Measurements from ENCODE around the gene ADAMTSL3. TPM values are rescaled to one million over a fixed set of nuclear protein-coding genes. Genes with fewer than 3 reads are reported as not detected.

Gene ADAMTSL3
- total RNA-seq, 1 experiment from 2014 or later = 0.07 TPM

DNA sequence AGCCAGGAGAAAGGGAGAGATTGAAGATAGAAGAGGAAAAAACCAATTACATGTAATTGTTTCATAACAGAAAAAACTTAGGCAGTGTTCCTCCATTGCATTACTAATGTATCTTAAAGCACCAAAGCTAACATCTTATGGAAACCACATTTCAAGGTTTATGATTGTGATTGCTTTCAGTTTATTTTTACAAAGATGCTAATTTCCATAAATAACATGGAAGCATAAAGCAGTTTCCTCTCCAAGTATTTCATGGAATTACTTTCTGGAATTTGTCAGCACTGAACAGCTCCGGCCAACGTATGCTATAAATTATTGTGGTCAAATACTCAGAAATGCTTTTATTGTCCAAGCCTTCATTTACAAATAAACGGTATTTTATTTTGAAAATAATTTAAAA lies 11.6 kb downstream of the ADAMTSL3 start:
- H3K4me3 Mint-ChIP-seq (ENCODE audit: unreplicated experiment) = no peak overlapping the region
- POLR2A ChIA-PET = no interaction called here
- BruUV-seq (replicated peaks) = no TSS peak
- no peaks in the 10 kb centered on the region for H3K9me3 Mint-ChIP-seq (ENCODE audit: unreplicated experiment)
- no peak for DNase-seq
- no peaks in the 10 kb centered on the region for H3K36me3 Mint-ChIP-seq (ENCODE audit: insufficient read depth, unreplicated experiment)
- peaks cover 14% of the 10 kb centered on the region for H3K27me3 Mint-ChIP-seq (ENCODE audit: insufficient read depth, unreplicated experiment)
- intact Hi-C loops (cut with micrococcal nuclease; ENCODE audit: unreplicated experiment) = no loop called here
- no peaks in the 10 kb centered on the region for H3K27me3 ChIP-seq (replicated peaks; ENCODE audit: control insufficient read depth, insufficient read depth, low read length)
- no peaks in the 10 kb centered on the region for H3K4me1 Mint-ChIP-seq (ENCODE audit: low read depth, unreplicated experiment)
- H3K4me1 ChIP-seq = no peaks in the 10 kb centered on the region
- CTCF ChIA-PET = no interaction called here
- no peak overlapping the region for H3K4me3 ChIP-seq (ENCODE audit: low read depth, low read length)
- TF ChIP-seq, protein P1, sequence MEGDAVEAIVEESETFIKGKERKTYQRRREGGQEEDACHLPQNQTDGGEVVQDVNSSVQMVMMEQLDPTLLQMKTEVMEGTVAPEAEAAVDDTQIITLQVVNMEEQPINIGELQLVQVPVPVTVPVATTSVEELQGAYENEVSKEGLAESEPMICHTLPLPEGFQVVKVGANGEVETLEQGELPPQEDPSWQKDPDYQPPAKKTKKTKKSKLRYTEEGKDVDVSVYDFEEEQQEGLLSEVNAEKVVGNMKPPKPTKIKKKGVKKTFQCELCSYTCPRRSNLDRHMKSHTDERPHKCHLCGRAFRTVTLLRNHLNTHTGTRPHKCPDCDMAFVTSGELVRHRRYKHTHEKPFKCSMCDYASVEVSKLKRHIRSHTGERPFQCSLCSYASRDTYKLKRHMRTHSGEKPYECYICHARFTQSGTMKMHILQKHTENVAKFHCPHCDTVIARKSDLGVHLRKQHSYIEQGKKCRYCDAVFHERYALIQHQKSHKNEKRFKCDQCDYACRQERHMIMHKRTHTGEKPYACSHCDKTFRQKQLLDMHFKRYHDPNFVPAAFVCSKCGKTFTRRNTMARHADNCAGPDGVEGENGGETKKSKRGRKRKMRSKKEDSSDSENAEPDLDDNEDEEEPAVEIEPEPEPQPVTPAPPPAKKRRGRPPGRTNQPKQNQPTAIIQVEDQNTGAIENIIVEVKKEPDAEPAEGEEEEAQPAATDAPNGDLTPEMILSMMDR (IDR thresholded peaks at IDR 0.05; ENCODE audit: insufficient read depth in 1 of 2, low read depth in 1 of 2, low read length in 1 of 2, severe bottlenecking in 1 of 2, unreplicated experiment in 1 of 2) = no peak
- no peaks in the 10 kb centered on the region for H3K36me3 ChIP-seq (ENCODE audit: control insufficient read depth, insufficient read depth, low read length)
- H3K9me3 ChIP-seq = no peaks in the 10 kb centered on the region
- no peak overlapping the region for H3K27ac Mint-ChIP-seq (ENCODE audit: unreplicated experiment)

DNA sequence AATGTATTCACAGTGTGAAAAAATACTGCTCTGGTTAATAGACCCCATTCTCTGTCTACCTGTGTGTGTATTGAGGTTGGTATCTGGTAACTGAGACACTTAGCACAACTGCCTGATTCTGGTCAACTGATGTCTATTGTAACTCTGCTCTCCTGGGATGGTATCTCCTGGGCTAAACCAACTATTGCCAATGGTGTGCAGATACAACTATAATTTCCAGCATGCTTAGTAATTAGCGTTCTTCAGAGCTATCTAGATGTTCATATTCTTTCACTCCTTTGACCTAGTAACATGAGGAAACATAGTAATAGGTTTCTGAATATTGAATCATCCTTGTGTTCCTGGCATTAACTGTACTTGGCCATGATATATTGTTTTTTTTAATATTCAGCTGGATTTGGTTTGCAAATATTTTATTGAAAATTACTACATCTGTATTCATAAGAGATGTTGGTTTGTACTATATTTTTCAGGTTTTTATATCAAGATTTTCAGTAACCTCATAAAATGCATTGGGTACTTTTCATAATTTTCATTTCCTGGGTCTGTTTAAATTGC lies 16.8 kb downstream of the ADAMTSL3 start:
- H3K27ac Mint-ChIP-seq (ENCODE audit: unreplicated experiment) = no peak overlapping the region
- H3K27me3 ChIP-seq (replicated peaks; ENCODE audit: control insufficient read depth, insufficient read depth, low read length) = no peaks in the 10 kb centered on the region
- H3K9me3 Mint-ChIP-seq (ENCODE audit: unreplicated experiment) = peaks cover 2% of the 10 kb centered on the region
- no TSS peak for BruUV-seq (replicated peaks)
- H3K4me3 ChIP-seq (ENCODE audit: low read depth, low read length) = no peak overlapping the region
- H3K36me3 ChIP-seq (ENCODE audit: control insufficient read depth, insufficient read depth, low read length) = no peaks in the 10 kb centered on the region
- H3K27me3 Mint-ChIP-seq (ENCODE audit: insufficient read depth, unreplicated experiment) = peaks cover 6% of the 10 kb centered on the region
- H3K4me3 Mint-ChIP-seq (ENCODE audit: unreplicated experiment) = no peak overlapping the region
- H3K4me1 Mint-ChIP-seq (ENCODE audit: low read depth, unreplicated experiment) = no peaks in the 10 kb centered on the region
- POLR2A ChIA-PET = no interaction called here
- TF ChIP-seq, protein P1 (IDR thresholded peaks at IDR 0.05; ENCODE audit: insufficient read depth in 1 of 2, low read depth in 1 of 2, low read length in 1 of 2, severe bottlenecking in 1 of 2, unreplicated experiment in 1 of 2) = no peak
- no peaks in the 10 kb centered on the region for H3K4me1 ChIP-seq
- H3K9me3 ChIP-seq = no peaks in the 10 kb centered on the region
- CTCF ChIA-PET = no interaction called here
- no peak for DNase-seq
- H3K36me3 Mint-ChIP-seq (ENCODE audit: insufficient read depth, unreplicated experiment) = no peaks in the 10 kb centered on the region
- intact Hi-C loops (cut with micrococcal nuclease; ENCODE audit: unreplicated experiment) = no loop called here

DNA sequence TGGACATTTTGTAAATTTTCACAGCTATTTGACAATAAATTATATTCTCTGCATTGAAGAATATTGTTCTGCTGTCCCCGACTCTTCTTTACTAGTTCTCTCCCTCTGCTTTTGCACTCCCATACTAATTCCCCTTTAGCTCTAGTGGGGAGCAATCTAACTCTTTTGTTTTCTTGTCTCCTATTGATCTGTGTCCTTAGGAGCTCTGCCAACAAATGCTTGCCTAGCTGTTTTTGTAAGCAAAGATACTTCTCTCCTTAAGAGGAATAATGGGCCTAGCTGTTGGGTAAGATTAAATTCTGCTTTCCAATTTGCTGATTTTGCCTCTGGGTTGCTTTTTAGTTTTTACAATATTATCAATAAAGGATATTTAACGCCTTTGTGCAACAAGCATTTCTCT lies 17.7 kb downstream of the ADAMTSL3 start:
- ChIA-PET CTCF (no interaction called here), POLR2A (no interaction called here)
- Histone ChIP-seq H3K36me3 (ENCODE audit: control insufficient read depth, insufficient read depth, low read length) (no peaks in the 10 kb centered on the region), H3K27me3 (replicated peaks; ENCODE audit: control insufficient read depth, insufficient read depth, low read length) (no peaks in the 10 kb centered on the region), H3K4me1 (no peaks in the 10 kb centered on the region), H3K4me3 (ENCODE audit: low read depth, low read length) (no peak overlapping the region), H3K9me3 (no peaks in the 10 kb centered on the region)
- TF ChIP-seq, protein P1 (IDR thresholded peaks at IDR 0.05; ENCODE audit: insufficient read depth in 1 of 2, low read depth in 1 of 2, low read length in 1 of 2, severe bottlenecking in 1 of 2, unreplicated experiment in 1 of 2) = no peak
- no peak overlapping the region for H3K27ac Mint-ChIP-seq (ENCODE audit: unreplicated experiment)
- no peak overlapping the region for H3K4me3 Mint-ChIP-seq (ENCODE audit: unreplicated experiment)
- BruUV-seq (replicated peaks) = no TSS peak
- H3K36me3 Mint-ChIP-seq (ENCODE audit: insufficient read depth, unreplicated experiment) = no peaks in the 10 kb centered on the region
- no peak for DNase-seq
- H3K27me3 Mint-ChIP-seq (ENCODE audit: insufficient read depth, unreplicated experiment) = peaks cover 6% of the 10 kb centered on the region
- no peaks in the 10 kb centered on the region for H3K4me1 Mint-ChIP-seq (ENCODE audit: low read depth, unreplicated experiment)
- intact Hi-C loops (cut with micrococcal nuclease; ENCODE audit: unreplicated experiment) = no loop called here
- H3K9me3 Mint-ChIP-seq (ENCODE audit: unreplicated experiment) = peaks cover 9% of the 10 kb centered on the region

All from Caco-2 (cell line).